ENCODE data around the gene DNAH17. TPM values are rescaled to one million over a fixed set of nuclear protein-coding genes. Genes with fewer than 3 reads are reported as not detected.

Gene DNAH17
- total and polyA plus RNA-seq, 2 of the 8 experiments (the other 6 are each of a cell fraction or from before 2014, with no cell fraction given) = 0.14 to 0.67 TPM

DNA sequence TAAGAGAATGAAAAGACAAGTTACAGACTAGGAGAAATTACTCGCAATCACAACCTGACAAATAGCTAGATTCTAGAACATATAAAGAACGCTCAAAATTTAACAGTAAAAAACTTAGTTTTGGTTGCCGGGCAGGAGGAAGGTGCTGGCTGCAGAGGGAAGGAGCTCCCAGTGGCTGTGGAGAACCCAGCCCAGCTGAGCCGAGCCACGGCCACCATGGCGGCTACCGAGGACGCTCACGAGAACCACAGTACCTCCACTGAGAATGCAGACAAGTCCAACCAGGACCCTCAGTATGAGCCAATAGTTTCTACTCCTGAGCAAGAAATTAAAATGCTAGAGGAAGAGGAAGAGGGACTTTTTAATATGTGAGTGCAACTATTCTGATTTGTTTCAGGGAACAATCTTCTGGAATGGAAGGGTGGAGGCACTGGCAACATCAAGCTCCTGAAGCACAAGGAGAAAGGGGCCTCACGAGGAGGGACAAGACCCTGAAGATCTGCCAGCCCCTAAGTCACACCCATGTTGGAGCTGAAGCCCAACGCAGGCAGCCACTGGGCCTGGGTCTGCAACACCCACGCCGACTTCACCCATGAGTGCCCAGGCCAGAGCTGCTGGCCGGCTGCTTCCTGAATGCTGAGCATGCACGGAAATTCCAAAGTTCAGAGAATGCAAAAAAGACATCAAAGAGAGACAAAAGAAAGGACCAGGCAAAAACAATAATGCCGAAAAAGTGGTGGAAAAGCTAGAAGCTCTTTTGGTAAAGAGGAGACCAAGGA, 55.0 kb downstream of the DNAH17 start (continued):
- TF ChIP-seq EP300 (IDR thresholded peaks at IDR 0.05; ENCODE audit: borderline replicate concordance in 1 of 2, low read depth in 2 of 2, low read length in 2 of 2) (no peak), EZH2 (IDR thresholded peaks at IDR 0.05; ENCODE audit: low read depth, low read length, severe bottlenecking) (no peak), CREB1 (IDR thresholded peaks at IDR 0.05) (no peak), NRF1 (IDR thresholded peaks at IDR 0.05; ENCODE audit: low read depth, low read length) (no peak), HDAC2 (IDR thresholded peaks at IDR 0.05; ENCODE audit: borderline replicate concordance in 1 of 2, low read depth in 2 of 2, low read length in 2 of 2) (no peak), BCL11A (IDR thresholded peaks at IDR 0.05; ENCODE audit: low read depth in 2 of 2, low read length in 2 of 2) (no peak), CHD2 (IDR thresholded peaks at IDR 0.05; ENCODE audit: low read length) (no peak), SP1 (IDR thresholded peaks at IDR 0.05; ENCODE audit: low read depth, low read length) (no peak)
- TF ChIP-seq, protein P1, sequence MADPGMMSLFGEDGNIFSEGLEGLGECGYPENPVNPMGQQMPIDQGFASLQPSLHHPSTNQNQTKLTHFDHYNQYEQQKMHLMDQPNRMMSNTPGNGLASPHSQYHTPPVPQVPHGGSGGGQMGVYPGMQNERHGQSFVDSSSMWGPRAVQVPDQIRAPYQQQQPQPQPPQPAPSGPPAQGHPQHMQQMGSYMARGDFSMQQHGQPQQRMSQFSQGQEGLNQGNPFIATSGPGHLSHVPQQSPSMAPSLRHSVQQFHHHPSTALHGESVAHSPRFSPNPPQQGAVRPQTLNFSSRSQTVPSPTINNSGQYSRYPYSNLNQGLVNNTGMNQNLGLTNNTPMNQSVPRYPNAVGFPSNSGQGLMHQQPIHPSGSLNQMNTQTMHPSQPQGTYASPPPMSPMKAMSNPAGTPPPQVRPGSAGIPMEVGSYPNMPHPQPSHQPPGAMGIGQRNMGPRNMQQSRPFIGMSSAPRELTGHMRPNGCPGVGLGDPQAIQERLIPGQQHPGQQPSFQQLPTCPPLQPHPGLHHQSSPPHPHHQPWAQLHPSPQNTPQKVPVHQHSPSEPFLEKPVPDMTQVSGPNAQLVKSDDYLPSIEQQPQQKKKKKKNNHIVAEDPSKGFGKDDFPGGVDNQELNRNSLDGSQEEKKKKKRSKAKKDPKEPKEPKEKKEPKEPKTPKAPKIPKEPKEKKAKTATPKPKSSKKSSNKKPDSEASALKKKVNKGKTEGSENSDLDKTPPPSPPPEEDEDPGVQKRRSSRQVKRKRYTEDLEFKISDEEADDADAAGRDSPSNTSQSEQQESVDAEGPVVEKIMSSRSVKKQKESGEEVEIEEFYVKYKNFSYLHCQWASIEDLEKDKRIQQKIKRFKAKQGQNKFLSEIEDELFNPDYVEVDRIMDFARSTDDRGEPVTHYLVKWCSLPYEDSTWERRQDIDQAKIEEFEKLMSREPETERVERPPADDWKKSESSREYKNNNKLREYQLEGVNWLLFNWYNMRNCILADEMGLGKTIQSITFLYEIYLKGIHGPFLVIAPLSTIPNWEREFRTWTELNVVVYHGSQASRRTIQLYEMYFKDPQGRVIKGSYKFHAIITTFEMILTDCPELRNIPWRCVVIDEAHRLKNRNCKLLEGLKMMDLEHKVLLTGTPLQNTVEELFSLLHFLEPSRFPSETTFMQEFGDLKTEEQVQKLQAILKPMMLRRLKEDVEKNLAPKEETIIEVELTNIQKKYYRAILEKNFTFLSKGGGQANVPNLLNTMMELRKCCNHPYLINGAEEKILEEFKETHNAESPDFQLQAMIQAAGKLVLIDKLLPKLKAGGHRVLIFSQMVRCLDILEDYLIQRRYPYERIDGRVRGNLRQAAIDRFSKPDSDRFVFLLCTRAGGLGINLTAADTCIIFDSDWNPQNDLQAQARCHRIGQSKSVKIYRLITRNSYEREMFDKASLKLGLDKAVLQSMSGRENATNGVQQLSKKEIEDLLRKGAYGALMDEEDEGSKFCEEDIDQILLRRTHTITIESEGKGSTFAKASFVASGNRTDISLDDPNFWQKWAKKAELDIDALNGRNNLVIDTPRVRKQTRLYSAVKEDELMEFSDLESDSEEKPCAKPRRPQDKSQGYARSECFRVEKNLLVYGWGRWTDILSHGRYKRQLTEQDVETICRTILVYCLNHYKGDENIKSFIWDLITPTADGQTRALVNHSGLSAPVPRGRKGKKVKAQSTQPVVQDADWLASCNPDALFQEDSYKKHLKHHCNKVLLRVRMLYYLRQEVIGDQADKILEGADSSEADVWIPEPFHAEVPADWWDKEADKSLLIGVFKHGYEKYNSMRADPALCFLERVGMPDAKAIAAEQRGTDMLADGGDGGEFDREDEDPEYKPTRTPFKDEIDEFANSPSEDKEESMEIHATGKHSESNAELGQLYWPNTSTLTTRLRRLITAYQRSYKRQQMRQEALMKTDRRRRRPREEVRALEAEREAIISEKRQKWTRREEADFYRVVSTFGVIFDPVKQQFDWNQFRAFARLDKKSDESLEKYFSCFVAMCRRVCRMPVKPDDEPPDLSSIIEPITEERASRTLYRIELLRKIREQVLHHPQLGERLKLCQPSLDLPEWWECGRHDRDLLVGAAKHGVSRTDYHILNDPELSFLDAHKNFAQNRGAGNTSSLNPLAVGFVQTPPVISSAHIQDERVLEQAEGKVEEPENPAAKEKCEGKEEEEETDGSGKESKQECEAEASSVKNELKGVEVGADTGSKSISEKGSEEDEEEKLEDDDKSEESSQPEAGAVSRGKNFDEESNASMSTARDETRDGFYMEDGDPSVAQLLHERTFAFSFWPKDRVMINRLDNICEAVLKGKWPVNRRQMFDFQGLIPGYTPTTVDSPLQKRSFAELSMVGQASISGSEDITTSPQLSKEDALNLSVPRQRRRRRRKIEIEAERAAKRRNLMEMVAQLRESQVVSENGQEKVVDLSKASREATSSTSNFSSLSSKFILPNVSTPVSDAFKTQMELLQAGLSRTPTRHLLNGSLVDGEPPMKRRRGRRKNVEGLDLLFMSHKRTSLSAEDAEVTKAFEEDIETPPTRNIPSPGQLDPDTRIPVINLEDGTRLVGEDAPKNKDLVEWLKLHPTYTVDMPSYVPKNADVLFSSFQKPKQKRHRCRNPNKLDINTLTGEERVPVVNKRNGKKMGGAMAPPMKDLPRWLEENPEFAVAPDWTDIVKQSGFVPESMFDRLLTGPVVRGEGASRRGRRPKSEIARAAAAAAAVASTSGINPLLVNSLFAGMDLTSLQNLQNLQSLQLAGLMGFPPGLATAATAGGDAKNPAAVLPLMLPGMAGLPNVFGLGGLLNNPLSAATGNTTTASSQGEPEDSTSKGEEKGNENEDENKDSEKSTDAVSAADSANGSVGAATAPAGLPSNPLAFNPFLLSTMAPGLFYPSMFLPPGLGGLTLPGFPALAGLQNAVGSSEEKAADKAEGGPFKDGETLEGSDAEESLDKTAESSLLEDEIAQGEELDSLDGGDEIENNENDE (IDR thresholded peaks at IDR 0.05; ENCODE audit: insufficient replicate concordance, low read length) = no peak
